H1 (cell line): ENCODE measurements around the gene DDX49. TPM values are rescaled to one million over a fixed set of nuclear protein-coding genes. Genes with fewer than 3 reads are reported as not detected.
A peak's percentile ranks its signal among the peaks of the same experiment; 100 is the strongest.

Experiments
- CREB1 ChIP-seq: IDR thresholded peaks from 2 replicates; pipeline ENCODE4 v1.6.1; 2012; ENCODE audit warnings: inconsistent platforms
- EZH2 ChIP-seq: fragments of 200-600 bp; sonication (generic); IDR thresholded peaks from 2 replicates; pipeline ENCODE4 v1.7.1; 2012; ENCODE audit warnings: low read depth, mild to moderate bottlenecking, moderate library complexity, low read length, inconsistent platforms; ENCODE audit not compliant: severe bottlenecking
- PHF8 ChIP-seq: fragments of 200-600 bp; sonication (generic); conservative IDR thresholded peaks from 2 replicates; pipeline ENCODE4 v1.7.1; 2012; ENCODE audit warnings: low read depth, mild to moderate bottlenecking, inconsistent platforms, low read length, moderate library complexity
- TAF7 ChIP-seq: optimal IDR thresholded peaks from 2 replicates; pipeline ENCODE3; 2011; ENCODE audit warnings: low read depth, mild to moderate bottlenecking, inconsistent platforms, low read length, moderate library complexity, borderline replicate concordance
- TBP ChIP-seq: IDR thresholded peaks from 2 replicates; pipeline ENCODE4 v1.6.1; 2011; ENCODE audit warnings: low read depth, low read length, improper control_type of control experiment
- YY1 ChIP-seq: IDR thresholded peaks from 2 replicates; pipeline ENCODE4 v1.6.1; 2011; ENCODE audit warnings: low read depth, mild to moderate bottlenecking, low read length
- polyA plus RNA-seq, 7 experiments: library from polyadenylated mRNA; depleted of rRNA in 3 of 7; stranded (reverse) in 5 of 7; unstranded in 2 of 7; fragments of >200 nt in 5 of 7; fragments of 200-250 nt in 2 of 7; gene quantifications; 1 replicate in 5 of 7; 2 replicates in 1 of 7; 4 replicates in 1 of 7; pipeline versions ENCODE4 v1.2.1 to v1.2.3, GENCODE V29; 2011 to 2013; ENCODE audit warnings: missing spikeins in 2 of 7, mixed read lengths in 2 of 7
- total RNA-seq: library from RNA; stranded (reverse); fragmentation: NEBNext Ultra II Directional; extraction: Animal tissue kit (Norgen Biotek cat#: 25700); gene quantifications from 2 replicates; pipeline ENCODE4 v1.2.1, GENCODE V29; 2021
- TF ChIP-seq, protein P1 (sequence below): IDR thresholded peaks from 2 replicates; pipeline ENCODE4 v1.6.1; 2012; ENCODE audit warnings: inconsistent platforms
- TF ChIP-seq, protein P2 (sequence below): IDR thresholded peaks from 2 replicates; pipeline ENCODE4 v1.6.1; 2011; ENCODE audit warnings: low read length, improper control_type of control experiment

The DDX49 gene
- total and polyA plus RNA-seq, 2 of the 8 experiments (the other 6 are each of a cell fraction or from before 2014, with no cell fraction given), result 41.3 to 46.5 TPM

DNA sequence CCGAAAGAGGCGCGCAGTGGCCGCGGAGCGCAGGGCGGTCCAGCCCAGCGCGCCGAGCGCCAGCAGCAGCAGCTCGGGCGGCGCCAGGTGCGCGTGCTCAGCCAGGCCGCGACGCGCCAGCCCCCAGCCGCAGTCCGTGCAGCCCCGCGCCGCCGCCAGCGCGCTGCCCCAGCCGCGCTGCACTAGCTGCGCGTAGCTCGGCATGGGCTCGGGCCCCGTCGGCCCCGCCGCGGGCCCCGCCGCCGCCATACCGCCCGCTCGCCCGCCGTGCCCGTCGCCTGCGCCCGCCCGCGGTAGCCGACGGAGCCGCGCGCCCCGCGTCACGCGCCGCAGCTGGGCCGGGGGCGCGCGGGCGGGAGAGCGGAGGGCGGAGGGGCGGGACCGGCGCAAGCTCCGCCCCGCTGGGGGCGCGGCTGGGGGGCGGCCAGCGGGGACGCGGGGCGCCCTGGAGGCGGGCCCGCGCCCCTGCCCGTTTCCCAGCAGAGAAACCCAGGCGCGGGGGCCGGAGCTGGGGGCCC, 23.6 kb upstream of the DDX49 start, which contains the start of gene CERS1 (continued):
- TF ChIP-seq, protein P1, sequence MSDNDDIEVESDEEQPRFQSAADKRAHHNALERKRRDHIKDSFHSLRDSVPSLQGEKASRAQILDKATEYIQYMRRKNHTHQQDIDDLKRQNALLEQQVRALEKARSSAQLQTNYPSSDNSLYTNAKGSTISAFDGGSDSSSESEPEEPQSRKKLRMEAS, result peak; percentile 54; the same call in 1 of the 2 replicates
- TF ChIP-seq YY1 (no peak), TBP (no peak), CREB1 (no peak), EZH2 (no peak), TAF7 (no peak), PHF8 (0 out of 2 replicates have a peak, but pooled peaks have one; percentile 9)
- TF ChIP-seq, protein P2, sequence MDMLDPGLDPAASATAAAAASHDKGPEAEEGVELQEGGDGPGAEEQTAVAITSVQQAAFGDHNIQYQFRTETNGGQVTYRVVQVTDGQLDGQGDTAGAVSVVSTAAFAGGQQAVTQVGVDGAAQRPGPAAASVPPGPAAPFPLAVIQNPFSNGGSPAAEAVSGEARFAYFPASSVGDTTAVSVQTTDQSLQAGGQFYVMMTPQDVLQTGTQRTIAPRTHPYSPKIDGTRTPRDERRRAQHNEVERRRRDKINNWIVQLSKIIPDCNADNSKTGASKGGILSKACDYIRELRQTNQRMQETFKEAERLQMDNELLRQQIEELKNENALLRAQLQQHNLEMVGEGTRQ, result no peak
